H9 (cell line): ENCODE data around the gene TDRD5. TPM values are rescaled to one million over a fixed set of nuclear protein-coding genes. Genes with fewer than 3 reads are reported as not detected.

Experiments
- DNase-seq: peaks from one replicate; pipeline ENCODE4 v3.0.0-alpha.2; 2017
- H2AFZ ChIP-seq: one replicate; pipeline ENCODE4 v1.6.1; 2013; ENCODE audit warnings: mild to moderate bottlenecking, low read length, control low read depth, moderate library complexity
- H2AK5ac ChIP-seq: 2 replicates; pipeline ENCODE4 v1.6.1; 2013; ENCODE audit warnings: low read length, control low read depth, mixed read lengths; ENCODE audit not compliant: insufficient read length
- H2BK120ac ChIP-seq: one replicate; pipeline ENCODE4 v1.6.1; 2013; ENCODE audit warnings: low read depth, mild to moderate bottlenecking, low read length, control low read depth, inconsistent platforms; ENCODE audit not compliant: poor library complexity, severe bottlenecking
- H2BK12ac ChIP-seq: 2 replicates; pipeline ENCODE4 v1.6.1; 2013; ENCODE audit warnings: low read length, control low read depth, mixed read lengths, low read depth; ENCODE audit not compliant: insufficient read length
- H2BK15ac ChIP-seq: 2 replicates; pipeline ENCODE4 v1.6.1; 2013; ENCODE audit warnings: low read depth, low read length, control low read depth
- H2BK20ac ChIP-seq: one replicate; pipeline ENCODE4 v1.6.1; 2013; ENCODE audit warnings: low read depth, mild to moderate bottlenecking, low read length, control low read depth, inconsistent platforms; ENCODE audit not compliant: poor library complexity, severe bottlenecking
- H2BK5ac ChIP-seq: 2 replicates; pipeline ENCODE4 v1.6.1; 2013; ENCODE audit warnings: low read length, control low read depth, mixed read lengths; ENCODE audit not compliant: insufficient read length
- H3K14ac ChIP-seq: 2 replicates; pipeline ENCODE4 v1.6.1; 2013; ENCODE audit warnings: low read length, control low read depth; ENCODE audit not compliant: insufficient read depth
- H3K18ac ChIP-seq: 2 replicates; pipeline ENCODE4 v1.6.1; 2013; ENCODE audit warnings: low read depth, mild to moderate bottlenecking, mixed read lengths, low read length, control low read depth; ENCODE audit not compliant: insufficient read length
- H3K23ac ChIP-seq: 2 replicates; pipeline ENCODE4 v1.6.1; 2013; ENCODE audit warnings: low read length, control low read depth, mixed read lengths, low read depth; ENCODE audit not compliant: insufficient read length
- H3K23me2 ChIP-seq: 2 replicates; pipeline ENCODE4 v1.6.1; 2013; ENCODE audit warnings: low read depth, mild to moderate bottlenecking, mixed read lengths, low read length, control low read depth; ENCODE audit not compliant: insufficient read length, poor library complexity, severe bottlenecking
- H3K27ac ChIP-seq: 2 replicates; pipeline ENCODE4 v1.5.1; 2013; ENCODE audit warnings: low read length, control low read depth, mixed read lengths, low read depth; ENCODE audit not compliant: insufficient read length
- H3K27me3 ChIP-seq: 2 replicates; pipeline ENCODE4 v1.6.1; 2013; ENCODE audit warnings: low read length, control low read depth, inconsistent platforms; ENCODE audit not compliant: insufficient read depth
- H3K4ac ChIP-seq: 2 replicates; pipeline ENCODE4 v1.6.1; 2013; ENCODE audit warnings: low read depth, mild to moderate bottlenecking, control low read depth, inconsistent platforms, low read length, moderate library complexity
- H3K4me1 ChIP-seq: 2 replicates; pipeline ENCODE4 v1.6.1; 2013; ENCODE audit warnings: low read length, control low read depth, inconsistent platforms; ENCODE audit not compliant: insufficient read depth
- H3K4me2 ChIP-seq: 2 replicates; pipeline ENCODE4 v1.6.1; 2013; ENCODE audit warnings: low read length, control low read depth, mixed read lengths; ENCODE audit not compliant: insufficient read length, insufficient read depth
- H3K56ac ChIP-seq: 2 replicates; pipeline ENCODE4 v1.6.1; 2013; ENCODE audit warnings: low read depth, mild to moderate bottlenecking, mixed read lengths, low read length, control low read depth; ENCODE audit not compliant: insufficient read length
- H3K79me1 ChIP-seq: 2 replicates; pipeline ENCODE4 v1.6.1; 2013; ENCODE audit warnings: low read depth, mild to moderate bottlenecking, moderate library complexity, low read length, control low read depth, inconsistent platforms; ENCODE audit not compliant: insufficient read depth, poor library complexity, severe bottlenecking
- H3K79me2 ChIP-seq: 2 replicates; pipeline ENCODE4 v1.6.1; 2013; ENCODE audit warnings: low read length, control low read depth, inconsistent platforms; ENCODE audit not compliant: insufficient read depth
- H3K9ac ChIP-seq: 2 replicates; pipeline ENCODE4 v1.6.1; 2013; ENCODE audit warnings: low read length, control low read depth, mixed read lengths; ENCODE audit not compliant: insufficient read length; ENCODE audit errors: extremely low read depth
- H3K9me3 ChIP-seq: one replicate; pipeline ENCODE4 v1.6.1; 2013; ENCODE audit warnings: low read depth, low read length, inconsistent platforms; ENCODE audit not compliant: control insufficient read depth
- H3T11ph ChIP-seq: one replicate; pipeline ENCODE4 v1.6.1; 2013; ENCODE audit warnings: mild to moderate bottlenecking, low read length, control low read depth, inconsistent platforms
- H4K20me1 ChIP-seq: one replicate; pipeline ENCODE4 v1.6.1; 2013; ENCODE audit not compliant: control insufficient read depth, insufficient read length, insufficient read depth
- H4K5ac ChIP-seq: 2 replicates; pipeline ENCODE4 v1.6.1; 2013; ENCODE audit warnings: low read depth, mild to moderate bottlenecking, mixed read lengths, low read length, control low read depth; ENCODE audit not compliant: insufficient read length
- H4K8ac ChIP-seq: replicated peaks from 2 replicates; pipeline ENCODE4 v1.6.1; 2013; ENCODE audit warnings: low read length, control low read depth, mixed read lengths, low read depth; ENCODE audit not compliant: insufficient read length
- H4K91ac ChIP-seq: 2 replicates; pipeline ENCODE4 v1.6.1; 2013; ENCODE audit warnings: low read depth, mild to moderate bottlenecking, moderate library complexity, mixed read lengths, low read length, control low read depth; ENCODE audit not compliant: insufficient read length
- H3K27ac Mint-ChIP-seq, 3 experiments: 2 replicates in 2 of 3; 3 replicates in 1 of 3; pipeline ENCODE4 v1.8.0; 2020 to 2021; ENCODE audit warnings: mixed read lengths in 3 of 3, mild to moderate bottlenecking in 1 of 3, moderate library complexity in 1 of 3
- H3K27me3 Mint-ChIP-seq: 2 replicates; pipeline ENCODE4 v1.8.0; 2021; ENCODE audit warnings: low read depth, mild to moderate bottlenecking, moderate library complexity, mixed read lengths
- H3K36me3 Mint-ChIP-seq, 3 experiments: 2 replicates in 2 of 3; 3 replicates in 1 of 3; pipeline ENCODE4 v1.8.0; 2020 to 2021; ENCODE audit warnings: low read depth in 3 of 3, mixed read lengths in 3 of 3; ENCODE audit not compliant: insufficient read depth in 1 of 3
- H3K4me1 Mint-ChIP-seq, 2 experiments: 2 replicates each; pipeline ENCODE4 v1.8.0; 2020; ENCODE audit warnings: mixed read lengths in 2 of 2
- H3K4me3 Mint-ChIP-seq, 2 experiments: 2 replicates in 1 of 2; 3 replicates in 1 of 2; pipeline ENCODE4 v1.8.0; 2020 to 2021; ENCODE audit warnings: mild to moderate bottlenecking in 2 of 2, mixed read lengths in 2 of 2, moderate library complexity in 1 of 2
- H3K9me3 Mint-ChIP-seq, 2 experiments: 2 replicates in 1 of 2; 3 replicates in 1 of 2; pipeline ENCODE4 v1.8.0; 2020; ENCODE audit warnings: mild to moderate bottlenecking in 2 of 2, mixed read lengths in 2 of 2, moderate library complexity in 1 of 2
- WGBS: extraction: QIAGEN DNeasy Blood & Tissue Kit; methylation state at CpG from one replicate; pipeline ENCODE4 v1.1.7; 2013; ENCODE audit warnings: missing lambda C conversion rate, low lambda C conversion rate, mixed read lengths; ENCODE audit not compliant: insufficient read length; ENCODE audit errors: extremely low coverage; 5-methylcytosine and 5-hydroxymethylcytosine counted together
- total RNA-seq: library from RNA; stranded (reverse); gene quantifications from 2 replicates; pipeline ENCODE4 v1.2.1, GENCODE V29; 2021
- TF ChIP-seq, protein P1 (sequence below): fragments of 200-600 bp; sonication (generic); conservative IDR thresholded peaks from 3 replicates; pipeline ENCODE4 v1.8.0; 2021; ENCODE audit warnings: antibody characterized with exemption, mild to moderate bottlenecking

Gene TDRD5
- total RNA-seq, 1 experiment from 2014 or later: 0.33 TPM

GRCh38 chr1:179548666-179549367 lies 42.8 kb upstream of the TDRD5 start:
- H2BK15ac ChIP-seq: no peak overlapping the region

More at GRCh38 chr1:179548666-179549367, 42.8 kb upstream of the TDRD5 start:
- Mint-ChIP-seq H3K27me3 (no peaks in the 10 kb centered on the region; the same call in none of the 2 replicates), H3K9me3 (no peaks in the 10 kb centered on the region; a peak in 1 of 5 replicates), H3K36me3 (no peaks in the 10 kb centered on the region), H3K4me1 (peaks cover 6% of the 10 kb centered on the region in 2 experiments), H3K4me3 (no peak overlapping the region), H3K27ac (no peak overlapping the region)
- Histone ChIP-seq H2BK12ac (no peak overlapping the region), H3K23me2 (no peaks in the 10 kb centered on the region), H3K27ac (no peak overlapping the region), H4K8ac (no peak overlapping the region), H2BK120ac (no peak overlapping the region), H3K9ac (no peak overlapping the region), H3K18ac (no peak overlapping the region), H3K4ac (no peak overlapping the region), H3K4me2 (no peak overlapping the region), H4K20me1 (no peaks in the 10 kb centered on the region), H2AFZ (no peak overlapping the region), H4K5ac (no peak overlapping the region), H4K91ac (no peak overlapping the region), H3K56ac (no peak overlapping the region), H2AK5ac (no peak overlapping the region), H3K27me3 (no peaks in the 10 kb centered on the region), H3K4me1 (no peaks in the 10 kb centered on the region), H3K9me3 (no peaks in the 10 kb centered on the region), H3K79me2 (no peaks in the 10 kb centered on the region), H3K79me1 (no peaks in the 10 kb centered on the region), H3T11ph (no peak overlapping the region), H2BK20ac (no peak overlapping the region), H3K23ac (no peak overlapping the region), H2BK5ac (no peak overlapping the region), H3K14ac (no peak overlapping the region)
- no CpG with 5 or more reads among the region's 3 CpGs for WGBS
- no peak for DNase-seq
- TF ChIP-seq, protein P1, sequence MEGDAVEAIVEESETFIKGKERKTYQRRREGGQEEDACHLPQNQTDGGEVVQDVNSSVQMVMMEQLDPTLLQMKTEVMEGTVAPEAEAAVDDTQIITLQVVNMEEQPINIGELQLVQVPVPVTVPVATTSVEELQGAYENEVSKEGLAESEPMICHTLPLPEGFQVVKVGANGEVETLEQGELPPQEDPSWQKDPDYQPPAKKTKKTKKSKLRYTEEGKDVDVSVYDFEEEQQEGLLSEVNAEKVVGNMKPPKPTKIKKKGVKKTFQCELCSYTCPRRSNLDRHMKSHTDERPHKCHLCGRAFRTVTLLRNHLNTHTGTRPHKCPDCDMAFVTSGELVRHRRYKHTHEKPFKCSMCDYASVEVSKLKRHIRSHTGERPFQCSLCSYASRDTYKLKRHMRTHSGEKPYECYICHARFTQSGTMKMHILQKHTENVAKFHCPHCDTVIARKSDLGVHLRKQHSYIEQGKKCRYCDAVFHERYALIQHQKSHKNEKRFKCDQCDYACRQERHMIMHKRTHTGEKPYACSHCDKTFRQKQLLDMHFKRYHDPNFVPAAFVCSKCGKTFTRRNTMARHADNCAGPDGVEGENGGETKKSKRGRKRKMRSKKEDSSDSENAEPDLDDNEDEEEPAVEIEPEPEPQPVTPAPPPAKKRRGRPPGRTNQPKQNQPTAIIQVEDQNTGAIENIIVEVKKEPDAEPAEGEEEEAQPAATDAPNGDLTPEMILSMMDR: no peak
